Measurements from ENCODE around the gene PDCD11.
A peak's percentile ranks its signal among the peaks of the same experiment; 100 is the strongest.
"Not testable (repeated sequence)": the region's sequence is repeated elsewhere in the genome, so short reads cannot be mapped to it uniquely, and the experiment has no call there.

The PDCD11 gene

GRCh38 chr10:103475437-103475836, 79.0 kb downstream of the PDCD11 start:
- no peak for DNase-seq (ENCODE audit: low read depth in 3 of 3)

GRCh38 chr10:103476046-103476768, 79.8 kb downstream of the PDCD11 start:
- no peak for DNase-seq (ENCODE audit: low read depth in 3 of 3)

- no peak for DNase-seq (ENCODE audit: low read depth in 3 of 3)
Observed at GRCh38 chr10:103478671-103479070, 82.2 kb downstream of the PDCD11 start.

GRCh38 chr10:103479135-103479534, 82.7 kb downstream of the PDCD11 start, which contains the start of gene CALHM3:
CALHM3 (minus strand) TSS chr10:103479240; CDS start chr10:103479032, 208 bp downstream.
- no peak for DNase-seq (ENCODE audit: low read depth in 3 of 3)

- DNase-seq (ENCODE audit: low read depth in 3 of 3): no peak
Observed at GRCh38 chr10:103480521-103480920, 84.1 kb downstream of the PDCD11 start.

- DNase-seq (ENCODE audit: low read depth in 3 of 3): no peak
Observed at GRCh38 chr10:103481974-103482531, 85.6 kb downstream of the PDCD11 start.

- not testable (repeated sequence) for DNase-seq (ENCODE audit: low read depth in 3 of 3)
Observed at GRCh38 chr10:103486635-103487409, 90.4 kb downstream of the PDCD11 start.

GRCh38 chr10:103487410-103487708, 90.9 kb downstream of the PDCD11 start:
- no peak for DNase-seq (ENCODE audit: low read depth in 3 of 3)

GRCh38 chr10:103490986-103491314, 94.5 kb downstream of the PDCD11 start:
- no peak for DNase-seq (ENCODE audit: low read depth in 3 of 3)

GRCh38 chr10:103491729-103492364, 95.4 kb downstream of the PDCD11 start:
- DNase-seq (ENCODE audit: low read depth in 3 of 3): no peak

GRCh38 chr10:103492655-103493261, 96.3 kb downstream of the PDCD11 start:
- no peak for DNase-seq (ENCODE audit: low read depth in 3 of 3)

- DNase-seq (ENCODE audit: low read depth in 3 of 3): peak in 1 of 3 experiments; percentile 28
Observed at GRCh38 chr10:103493362-103493915, 97.0 kb downstream of the PDCD11 start, which contains the start of gene NEURL1. NEURL1 (plus strand) TSS chr10:103493705; CDS start chr10:103494388, 683 bp downstream.

- DNase-seq (ENCODE audit: low read depth in 3 of 3): peak in 1 of 3 experiments; percentile 31
Observed at GRCh38 chr10:103493916-103494877, 97.8 kb downstream of the PDCD11 start.

- no peak for DNase-seq (ENCODE audit: low read depth in 3 of 3)
Observed at GRCh38 chr10:103495321-103495720, 98.9 kb downstream of the PDCD11 start.
